Breast epithelium (tissue), 4 donors: ENCODE results near the gene EPS8. TPM values are rescaled to one million over a fixed set of nuclear protein-coding genes. Genes with fewer than 3 reads are reported as not detected.

ENCODE experiments used
- DNase-seq, 2 donors: peaks; one replicate each; pipeline ENCODE4 v3.0.0-alpha.2; 2019; ENCODE audit warnings: low spot score in 2 of 2
- H3K27ac ChIP-seq, 2 donors: fragments of 200-600 bp; sonication (generic) in 1 of 2; one replicate each; pipeline ENCODE4 v1.5.1; 2016 to 2019; ENCODE audit warnings: mild to moderate bottlenecking in 1 of 2
- H3K27me3 ChIP-seq, 2 donors: fragments of 200-600 bp; sonication (generic) in 1 of 2; one replicate each; pipeline versions ENCODE4 v1.5.1 to v1.6.0; 2017 to 2019; ENCODE audit warnings: control low read depth in 1 of 2, mild to moderate bottlenecking in 1 of 2
- H3K36me3 ChIP-seq: fragments of 200-600 bp; one replicate; pipeline ENCODE4 v1.5.1; 2019
- H3K4me1 ChIP-seq, 2 donors: fragments of 200-600 bp; sonication (generic); one replicate each; pipeline ENCODE4 v1.5.1; 2016 to 2019; ENCODE audit warnings: control low read depth in 1 of 2
- H3K4me3 ChIP-seq, 3 donors: fragments of 200-600 bp; sonication (generic); 1 replicate in 2 of 3; 2 replicates in 1 of 3; pipeline ENCODE4 v1.5.1; 2016 to 2019; ENCODE audit warnings: mild to moderate bottlenecking in 3 of 3, moderate library complexity in 2 of 3
- H3K9me3 ChIP-seq, 2 donors: fragments of 200-600 bp; sonication (generic) in 1 of 2; one replicate each; pipeline ENCODE4 v1.5.1; 2016 to 2019; ENCODE audit warnings: control low read depth in 1 of 2
- CTCF ChIP-seq, 3 donors: fragments of 450-650 bp; IDR thresholded peaks; one replicate each; pipeline ENCODE4 v1.5.1; 2016 to 2017; ENCODE audit warnings: antibody characterized with exemption in 3 of 3, mild to moderate bottlenecking in 3 of 3, moderate library complexity in 3 of 3
- POLR2A ChIP-seq: fragments of 450-650 bp; IDR thresholded peaks from one replicate; pipeline ENCODE4 v1.6.1; 2016; ENCODE audit warnings: antibody characterized with exemption, mild to moderate bottlenecking, moderate library complexity
- POLR2AphosphoS5 ChIP-seq, 3 donors: sonication (generic); formaldehyde crosslinking; IDR thresholded peaks; one replicate each; pipeline ENCODE4 v1.6.1; 2017; ENCODE audit warnings: antibody characterized with exemption in 3 of 3
- intact Hi-C: fragments of 100-400 bp; cut with DNase I; formaldehyde crosslinking; loops from one replicate; pipeline ENCODE4 v1.15.1; 2023; ENCODE audit warnings: low total_unique reads
- total RNA-seq, 3 donors: library from RNA; depleted of rRNA; stranded (reverse); fragments of >200 nt; gene quantifications; one replicate each; pipeline ENCODE4 v1.1.0, GENCODE V29; 2016

Gene EPS8
- total RNA-seq, 3 donors from 2014 or later, result 137 to 244 (median 168) TPM

GRCh38 chr12:15811214-15812127 is 22.3 kb upstream of the EPS8 start:
- H3K27ac ChIP-seq, result no peak overlapping the region
- no peak for TF ChIP-seq CTCF (IDR thresholded peaks at IDR 0.05)
- TF ChIP-seq POLR2AphosphoS5 (IDR thresholded peaks at IDR 0.05), result no peak
- no peak for TF ChIP-seq POLR2A
- no peak overlapping the region for H3K4me3 ChIP-seq
- no peaks in the 10 kb centered on the region for H3K27me3 ChIP-seq
- H3K36me3 ChIP-seq, result no peaks in the 10 kb centered on the region
- no peak for DNase-seq
- intact Hi-C loops, result no loop called here
- no peaks in the 10 kb centered on the region for H3K4me1 ChIP-seq
- no peaks in the 10 kb centered on the region for H3K9me3 ChIP-seq

- H3K36me3 ChIP-seq, result no peaks in the 10 kb centered on the region
- no peak overlapping the region for H3K4me3 ChIP-seq
- TF ChIP-seq POLR2AphosphoS5 (IDR thresholded peaks at IDR 0.05) (no peak), CTCF (IDR thresholded peaks at IDR 0.05) (no peak), POLR2A (no peak)
- H3K4me1 ChIP-seq, result no peaks in the 10 kb centered on the region
- DNase-seq, result no peak
- peak overlapping the region in 1 of 2 donors; percentile 8 for H3K27ac ChIP-seq
- no peaks in the 10 kb centered on the region for H3K9me3 ChIP-seq
- no peaks in the 10 kb centered on the region for H3K27me3 ChIP-seq
- intact Hi-C loops, result no loop called here
Measured at GRCh38 chr12:15808652-15809051, 19.5 kb upstream of the EPS8 start.

- H3K36me3 ChIP-seq, result no peaks in the 10 kb centered on the region
- no peak overlapping the region for H3K4me3 ChIP-seq
- TF ChIP-seq CTCF (IDR thresholded peaks at IDR 0.05) (no peak), POLR2A (no peak), POLR2AphosphoS5 (IDR thresholded peaks at IDR 0.05) (no peak)
- intact Hi-C loops, result no loop called here
- no peaks in the 10 kb centered on the region for H3K9me3 ChIP-seq
- no peaks in the 10 kb centered on the region for H3K27me3 ChIP-seq
- no peak for DNase-seq
- H3K4me1 ChIP-seq, result no peaks in the 10 kb centered on the region
- peak overlapping the region in 1 of 2 donors; percentile 8 for H3K27ac ChIP-seq
Measured at GRCh38 chr12:15808250-15808649, 19.1 kb upstream of the EPS8 start.

GRCh38 chr12:15806826-15807225 is 17.6 kb upstream of the EPS8 start:
- intact Hi-C loops, result no loop called here
- H3K36me3 ChIP-seq, result no peaks in the 10 kb centered on the region
- H3K4me3 ChIP-seq, result no peak overlapping the region
- no peaks in the 10 kb centered on the region for H3K9me3 ChIP-seq
- no peaks in the 10 kb centered on the region for H3K4me1 ChIP-seq
- H3K27ac ChIP-seq, result no peak overlapping the region
- H3K27me3 ChIP-seq, result no peaks in the 10 kb centered on the region
- TF ChIP-seq CTCF (IDR thresholded peaks at IDR 0.05) (no peak), POLR2AphosphoS5 (IDR thresholded peaks at IDR 0.05) (no peak), POLR2A (no peak)
- no peak for DNase-seq
